NT2/D1 (cell line): ENCODE results near the gene GPA33.

Source experiments
- SUZ12 ChIP-seq: IDR thresholded peaks from 2 replicates; pipeline ENCODE4 v1.6.1; 2011; ENCODE audit not compliant: insufficient read length, insufficient read depth; ENCODE audit errors: extremely low read depth
- YY1 ChIP-seq: IDR thresholded peaks from 2 replicates; pipeline ENCODE4 v1.6.1; 2011; ENCODE audit not compliant: insufficient read length, insufficient read depth

GRCh38 chr1:167022384-167022783 is 67.8 kb downstream of the GPA33 start:
- TF ChIP-seq YY1 = no peak
- no peak for TF ChIP-seq SUZ12
